Measurements from ENCODE around the gene SPA17. TPM values are rescaled to one million over a fixed set of nuclear protein-coding genes. Genes with fewer than 3 reads are reported as not detected.

SPA17 gene
- total RNA-seq, 1 experiment from 2014 or later: 14.0 TPM

DNA sequence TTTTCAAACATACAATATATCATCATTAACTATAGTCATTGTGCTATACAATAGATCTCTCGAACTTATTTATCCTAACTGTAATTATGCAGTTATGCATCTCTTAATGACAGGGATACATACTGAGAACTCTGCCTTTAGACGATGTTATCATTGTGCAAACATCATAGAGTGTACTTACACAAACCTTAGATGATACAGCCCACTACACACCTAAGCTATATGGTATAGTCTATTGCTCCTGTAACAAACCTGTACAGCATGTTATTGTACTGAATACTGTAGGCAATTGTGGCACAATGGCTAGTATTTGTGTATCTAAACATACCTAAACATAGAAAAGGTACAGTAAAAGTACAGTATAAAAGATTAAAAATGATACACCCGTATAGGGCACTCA lies 38.7 kb downstream of the SPA17 start:
- Histone ChIP-seq H3K27ac (ENCODE audit: low read length) (no peak overlapping the region), H3K9ac (ENCODE audit: low read length) (no peak overlapping the region), H3K9me2 (replicated peaks; ENCODE audit: low read length) (0 out of 2 replicates have a peak, but pooled peaks cover 4% of the 10 kb centered on the region), H3K4me1 (ENCODE audit: insufficient read depth, low read length) (peaks cover 1% of the 10 kb centered on the region), H2AFZ (ENCODE audit: low read length) (no peak overlapping the region), H3K4me2 (ENCODE audit: low read length) (no peak overlapping the region), H3K36me3 (ENCODE audit: low read depth, low read length) (no peaks in the 10 kb centered on the region), H3K79me2 (ENCODE audit: low read length) (no peaks in the 10 kb centered on the region), H3K9me3 (ENCODE audit: low read length) (no peaks in the 10 kb centered on the region), H3K4me3 (ENCODE audit: low read length) (no peak overlapping the region), H3K27me3 (ENCODE audit: low read length) (no peaks in the 10 kb centered on the region), H4K20me1 (ENCODE audit: low read length) (no peaks in the 10 kb centered on the region), H3F3A (ENCODE audit: low read length, unreplicated experiment) (no peaks in the 10 kb centered on the region)
- TF ChIP-seq EZH2phosphoT487 (IDR thresholded peaks at IDR 0.05; ENCODE audit: borderline replicate concordance, low read length): no peak
- DNase-seq: peak; percentile 8
- ATAC-seq: peak; percentile 65
- intact Hi-C loops (cut with micrococcal nuclease): no loop called here
- POLR2A ChIA-PET (ENCODE audit: unreplicated experiment): no interaction called here
- CTCF ChIA-PET: no interaction called here
- BruUV-seq (replicated peaks): no TSS peak

DNA sequence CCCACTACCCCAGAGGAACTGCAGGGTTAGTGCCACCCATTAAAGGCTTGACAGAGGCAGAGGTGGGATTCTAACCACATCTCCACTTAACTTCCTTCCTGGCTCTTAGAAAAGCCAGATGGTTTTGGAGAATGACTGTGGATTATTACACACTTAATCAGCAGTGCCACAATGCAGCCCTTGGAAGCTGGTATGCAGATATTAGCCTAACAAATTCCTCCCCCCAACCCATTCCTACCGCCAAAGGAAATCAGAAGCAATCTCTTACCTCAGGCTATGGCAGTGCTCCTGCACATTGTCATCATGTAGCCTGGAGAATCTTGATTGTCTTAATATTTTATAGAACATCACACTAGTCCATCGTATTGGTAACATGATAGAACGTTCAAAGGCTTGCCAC lies 42.9 kb downstream of the SPA17 start:
- POLR2A ChIA-PET (ENCODE audit: unreplicated experiment): no interaction called here
- H3K4me1 ChIP-seq (ENCODE audit: insufficient read depth, low read length): peaks cover 9% of the 10 kb centered on the region
- no peak overlapping the region for H3K27ac ChIP-seq (ENCODE audit: low read length)
- BruUV-seq (replicated peaks): no TSS peak
- CTCF ChIA-PET: no interaction called here
- peaks cover 3% of the 10 kb centered on the region; the same call in 1 of the 2 replicates for H3K27me3 ChIP-seq (ENCODE audit: low read length)
- H3K9me3 ChIP-seq (ENCODE audit: low read length): no peaks in the 10 kb centered on the region
- no peak for ATAC-seq
- H3K4me3 ChIP-seq (ENCODE audit: low read length): no peak overlapping the region
- intact Hi-C loops (cut with micrococcal nuclease): no loop called here
- no peaks in the 10 kb centered on the region for H4K20me1 ChIP-seq (ENCODE audit: low read length)
- no peak overlapping the region for H3K4me2 ChIP-seq (ENCODE audit: low read length)
- H3K9ac ChIP-seq (ENCODE audit: low read length): no peak overlapping the region
- no peaks in the 10 kb centered on the region for H3K36me3 ChIP-seq (ENCODE audit: low read depth, low read length)
- no peak overlapping the region for H2AFZ ChIP-seq (ENCODE audit: low read length)
- no peaks in the 10 kb centered on the region for H3F3A ChIP-seq (ENCODE audit: low read length, unreplicated experiment)
- no peaks in the 10 kb centered on the region for H3K79me2 ChIP-seq (ENCODE audit: low read length)
- H3K9me2 ChIP-seq (replicated peaks; ENCODE audit: low read length): no peaks in the 10 kb centered on the region
- DNase-seq: peak; percentile 30
- no peak for TF ChIP-seq EZH2phosphoT487 (IDR thresholded peaks at IDR 0.05; ENCODE audit: borderline replicate concordance, low read length)
- TF ChIP-seq EZH2 (IDR thresholded peaks at IDR 0.05; ENCODE audit: low read length, unreplicated experiment): no peak
- TF ChIP-seq, protein P1, sequence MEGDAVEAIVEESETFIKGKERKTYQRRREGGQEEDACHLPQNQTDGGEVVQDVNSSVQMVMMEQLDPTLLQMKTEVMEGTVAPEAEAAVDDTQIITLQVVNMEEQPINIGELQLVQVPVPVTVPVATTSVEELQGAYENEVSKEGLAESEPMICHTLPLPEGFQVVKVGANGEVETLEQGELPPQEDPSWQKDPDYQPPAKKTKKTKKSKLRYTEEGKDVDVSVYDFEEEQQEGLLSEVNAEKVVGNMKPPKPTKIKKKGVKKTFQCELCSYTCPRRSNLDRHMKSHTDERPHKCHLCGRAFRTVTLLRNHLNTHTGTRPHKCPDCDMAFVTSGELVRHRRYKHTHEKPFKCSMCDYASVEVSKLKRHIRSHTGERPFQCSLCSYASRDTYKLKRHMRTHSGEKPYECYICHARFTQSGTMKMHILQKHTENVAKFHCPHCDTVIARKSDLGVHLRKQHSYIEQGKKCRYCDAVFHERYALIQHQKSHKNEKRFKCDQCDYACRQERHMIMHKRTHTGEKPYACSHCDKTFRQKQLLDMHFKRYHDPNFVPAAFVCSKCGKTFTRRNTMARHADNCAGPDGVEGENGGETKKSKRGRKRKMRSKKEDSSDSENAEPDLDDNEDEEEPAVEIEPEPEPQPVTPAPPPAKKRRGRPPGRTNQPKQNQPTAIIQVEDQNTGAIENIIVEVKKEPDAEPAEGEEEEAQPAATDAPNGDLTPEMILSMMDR (conservative IDR thresholded peaks at IDR 0.05; ENCODE audit: low read depth, low read length): no peak

- no TSS peak for BruUV-seq (replicated peaks)
- TF ChIP-seq EZH2phosphoT487 (IDR thresholded peaks at IDR 0.05; ENCODE audit: borderline replicate concordance, low read length) (no peak), EZH2 (IDR thresholded peaks at IDR 0.05; ENCODE audit: low read length, unreplicated experiment) (no peak)
- TF ChIP-seq, protein P1 (conservative IDR thresholded peaks at IDR 0.05; ENCODE audit: low read depth, low read length): no peak
- Histone ChIP-seq H4K20me1 (ENCODE audit: low read length) (no peaks in the 10 kb centered on the region), H3K27ac (ENCODE audit: low read length) (no peak overlapping the region), H3K9ac (ENCODE audit: low read length) (no peak overlapping the region), H2AFZ (ENCODE audit: low read length) (peak overlapping the region; percentile 92), H3K4me3 (ENCODE audit: low read length) (peak overlapping the region; percentile 72), H3K4me1 (ENCODE audit: insufficient read depth, low read length) (peaks cover 9% of the 10 kb centered on the region), H3K4me2 (ENCODE audit: low read length) (peak overlapping the region; percentile 98), H3K79me2 (ENCODE audit: low read length) (no peaks in the 10 kb centered on the region), H3K27me3 (ENCODE audit: low read length) (peaks cover 3% of the 10 kb centered on the region; the same call in 1 of the 2 replicates), H3K9me2 (replicated peaks; ENCODE audit: low read length) (no peaks in the 10 kb centered on the region), H3K36me3 (ENCODE audit: low read depth, low read length) (no peaks in the 10 kb centered on the region), H3F3A (ENCODE audit: low read length, unreplicated experiment) (no peaks in the 10 kb centered on the region), H3K9me3 (ENCODE audit: low read length) (no peaks in the 10 kb centered on the region)
- DNase-seq (peak; percentile 11), ATAC-seq (peak; percentile 19)
- ChIA-PET POLR2A (ENCODE audit: unreplicated experiment) (no interaction called here), CTCF (no interaction called here)
- intact Hi-C loops (cut with micrococcal nuclease): no loop called here
Measured at GRCh38 chr11:124717421-124717785, 43.7 kb downstream of the SPA17 start.

All from PC-3 (cell line).